ENCODE measurements around the gene MYO15B. TPM values are rescaled to one million over a fixed set of nuclear protein-coding genes. Genes with fewer than 3 reads are reported as not detected.

Gene MYO15B
- total RNA-seq, 4 donors from 2014 or later: 64.9 to 209 (median 120) TPM

- intact Hi-C loops (cut with DNase I): loop anchor here (10.0 kb wide), 1 partner anchor 177 kb away; the partner anchor contains the start of gene UNC13D
- Histone ChIP-seq H3K36me3 (peaks cover 23 to 31% of the 10 kb centered on the region in 2 donors), H3K27ac (peak overlapping the region in 2 of 3 donors; percentile 65 to 80), H3K4me3 (replicated peaks in 1 of 3) (peak overlapping the region; percentile 69 to 88 (median 79)), H3K27me3 (no peaks in the 10 kb centered on the region), H3K9me3 (no peaks in the 10 kb centered on the region), H3K4me1 (peaks cover 16 to 17% of the 10 kb centered on the region in 2 donors)
- DNase-seq: no peak
- WGBS, 2 donors: 4 to 9% methylated on average over 4 of the region's 4 CpGs
- TF ChIP-seq CTCF (IDR thresholded peaks at IDR 0.05) (no peak), POLR2A (IDR thresholded peaks at IDR 0.05) (no peak)
Observed at GRCh38 chr17:75667825-75668224, 80.2 kb downstream of the MYO15B start.

GRCh38 chr17:75668489-75668888 is 80.9 kb downstream of the MYO15B start:
- Histone ChIP-seq H3K27ac (no peak overlapping the region), H3K27me3 (no peaks in the 10 kb centered on the region), H3K36me3 (peaks cover 26 to 37% of the 10 kb centered on the region in 2 donors), H3K4me1 (peaks cover 16 to 17% of the 10 kb centered on the region in 2 donors), H3K9me3 (no peaks in the 10 kb centered on the region), H3K4me3 (replicated peaks in 1 of 3) (no peak overlapping the region)
- intact Hi-C loops (cut with DNase I): loop anchor here (10.0 kb wide), 1 partner anchor 176 kb away; the partner anchor contains the start of gene UNC13D
- WGBS, 2 donors: 77 to 83% methylated on average over 4 of the region's 4 CpGs
- DNase-seq: no peak
- TF ChIP-seq POLR2A (IDR thresholded peaks at IDR 0.05) (no peak), CTCF (IDR thresholded peaks at IDR 0.05) (no peak)

GRCh38 chr17:75670868-75671267 is 83.3 kb downstream of the MYO15B start:
- H3K4me3 ChIP-seq (replicated peaks in 1 of 3): no peak overlapping the region
- H3K27ac ChIP-seq: no peak overlapping the region
- no peaks in the 10 kb centered on the region for H3K27me3 ChIP-seq
- DNase-seq: no peak
- peaks cover 30 to 46% of the 10 kb centered on the region in 2 donors for H3K36me3 ChIP-seq
- peaks cover 16 to 19% of the 10 kb centered on the region in 2 donors for H3K4me1 ChIP-seq
- intact Hi-C loops (cut with DNase I): no loop called here
- no peak for TF ChIP-seq POLR2A (IDR thresholded peaks at IDR 0.05)
- TF ChIP-seq CTCF (IDR thresholded peaks at IDR 0.05): no peak
- 80 to 89% methylated on average over 5 of the region's 5 CpGs for WGBS, 2 donors
- no peaks in the 10 kb centered on the region for H3K9me3 ChIP-seq

- TF ChIP-seq POLR2A (IDR thresholded peaks at IDR 0.05) (no peak), CTCF (IDR thresholded peaks at IDR 0.05) (no peak)
- 92% methylated on average over 5 of the region's 5 CpGs for WGBS, 2 donors
- no peak for DNase-seq
- intact Hi-C loops (cut with DNase I): no loop called here
- H3K27ac ChIP-seq: no peak overlapping the region
- peaks cover 30 to 46% of the 10 kb centered on the region in 2 donors for H3K36me3 ChIP-seq
- no peaks in the 10 kb centered on the region for H3K9me3 ChIP-seq
- peaks cover 7 to 12% of the 10 kb centered on the region in 2 donors for H3K4me1 ChIP-seq
- no peak overlapping the region for H3K4me3 ChIP-seq (replicated peaks in 1 of 3)
- H3K27me3 ChIP-seq: no peaks in the 10 kb centered on the region
Observed at GRCh38 chr17:75672011-75672410, 84.4 kb downstream of the MYO15B start.

GRCh38 chr17:75673487-75673886 is 85.9 kb downstream of the MYO15B start:
- Histone ChIP-seq H3K36me3 (peaks cover 30 to 46% of the 10 kb centered on the region in 2 donors), H3K27me3 (no peaks in the 10 kb centered on the region), H3K4me1 (peaks cover 0 to 5% of the 10 kb centered on the region in 2 donors), H3K4me3 (replicated peaks in 1 of 3) (no peak overlapping the region), H3K9me3 (no peaks in the 10 kb centered on the region), H3K27ac (no peak overlapping the region)
- TF ChIP-seq CTCF (IDR thresholded peaks at IDR 0.05) (no peak), POLR2A (IDR thresholded peaks at IDR 0.05) (no peak)
- no peak for DNase-seq
- intact Hi-C loops (cut with DNase I): no loop called here
- 92 to 95% methylated on average over 4 of the region's 4 CpGs for WGBS, 2 donors

Other genes starting within 250 kb of the MYO15B start
- 100 to 1,000 TPM in 2 of 4 donors, 10 to 100 TPM in 2; 65.8 to 101 (median 97.3) TPM for gene GRB2, start 182.1 kb upstream of the MYO15B start, total RNA-seq
- 100 to 1,000 TPM in 1 of 4 donors, 10 to 100 TPM in 3; 52.1 to 116 (median 92.7) TPM for gene TMEM94, start 131.2 kb upstream of the MYO15B start, total RNA-seq
- gene CASKIN2, start 72.3 kb upstream of the MYO15B start, total RNA-seq: 10 to 100 TPM; 15.0 to 87.2 (median 21.7) TPM
- gene TSEN54, start 71.3 kb upstream of the MYO15B start, total RNA-seq: 10 to 100 TPM; 11.6 to 46.6 (median 25.8) TPM
- gene LLGL2, start 62.1 kb upstream of the MYO15B start, total RNA-seq: 10 to 100 TPM; 35.6 to 73.5 (median 53.8) TPM
- gene SMIM5, start 45.6 kb downstream of the MYO15B start, total RNA-seq: 10 to 100 TPM in 2 of 4 donors, 1 to 10 TPM in 2; 2.3 to 13.6 (median 7.9) TPM
- 10 to 100 TPM; 41.9 to 91.8 (median 70.1) TPM for gene RECQL5, start 79.4 kb downstream of the MYO15B start, total RNA-seq
- gene SAP30BP, start 79.5 kb downstream of the MYO15B start, total RNA-seq: 10 to 100 TPM; 52.5 to 83.6 (median 72.7) TPM
- gene ITGB4, start 133.7 kb downstream of the MYO15B start, total RNA-seq: 10 to 100 TPM; 19.7 to 27.3 (median 23.1) TPM
- gene GALK1, start 177.4 kb downstream of the MYO15B start, total RNA-seq: 10 to 100 TPM; 15.4 to 28.5 (median 24.9) TPM
- gene UNK, start 197.0 kb downstream of the MYO15B start, total RNA-seq: 10 to 100 TPM; 32.5 to 61.4 (median 47.9) TPM